Measurements from ENCODE around the gene CNTN4.

CNTN4 gene

GRCh38 chr3:3013317-3014052, 914.8 kb downstream of the CNTN4 start:
- no peaks in the 10 kb centered on the region for H3K79me2 ChIP-seq (ENCODE audit: insufficient read depth, low read length)
- H3K4me1 ChIP-seq (ENCODE audit: insufficient read depth, low read length), result no peaks in the 10 kb centered on the region
- DNase-seq (no peak), ATAC-seq (ENCODE audit: insufficient read depth, low read depth) (no peak)
- H3K27me3 ChIP-seq (ENCODE audit: insufficient read depth, low read length, poor library complexity), result no peaks in the 10 kb centered on the region
- no peaks in the 10 kb centered on the region for H3K9me3 ChIP-seq (ENCODE audit: insufficient read depth, low read length, severe bottlenecking)
- TF ChIP-seq EZH2 (IDR thresholded peaks at IDR 0.05; ENCODE audit: borderline replicate concordance, low read depth, low read length, severe bottlenecking), result no peak
- no peak for TF ChIP-seq CTCF (IDR thresholded peaks at IDR 0.05; ENCODE audit: borderline replicate concordance, extremely low read depth, low read length, poor library complexity, severe bottlenecking)
- H3K4me2 ChIP-seq (ENCODE audit: insufficient read depth, low read length), result no peak overlapping the region
- H3K4me3 ChIP-seq (ENCODE audit: low read depth in 1 of 2, low read length in 2 of 2), result no peak overlapping the region
- no peaks in the 10 kb centered on the region for H3K36me3 ChIP-seq (ENCODE audit: insufficient read depth, low read length)
- H4K20me1 ChIP-seq (ENCODE audit: insufficient read depth, low read length), result no peaks in the 10 kb centered on the region
- no peak overlapping the region for H3K27ac ChIP-seq (ENCODE audit: low read length)
- no peak overlapping the region for H2AFZ ChIP-seq (ENCODE audit: low read depth, low read length)
- no peak overlapping the region for H3K9ac ChIP-seq (ENCODE audit: low read depth, low read length)

DNA sequence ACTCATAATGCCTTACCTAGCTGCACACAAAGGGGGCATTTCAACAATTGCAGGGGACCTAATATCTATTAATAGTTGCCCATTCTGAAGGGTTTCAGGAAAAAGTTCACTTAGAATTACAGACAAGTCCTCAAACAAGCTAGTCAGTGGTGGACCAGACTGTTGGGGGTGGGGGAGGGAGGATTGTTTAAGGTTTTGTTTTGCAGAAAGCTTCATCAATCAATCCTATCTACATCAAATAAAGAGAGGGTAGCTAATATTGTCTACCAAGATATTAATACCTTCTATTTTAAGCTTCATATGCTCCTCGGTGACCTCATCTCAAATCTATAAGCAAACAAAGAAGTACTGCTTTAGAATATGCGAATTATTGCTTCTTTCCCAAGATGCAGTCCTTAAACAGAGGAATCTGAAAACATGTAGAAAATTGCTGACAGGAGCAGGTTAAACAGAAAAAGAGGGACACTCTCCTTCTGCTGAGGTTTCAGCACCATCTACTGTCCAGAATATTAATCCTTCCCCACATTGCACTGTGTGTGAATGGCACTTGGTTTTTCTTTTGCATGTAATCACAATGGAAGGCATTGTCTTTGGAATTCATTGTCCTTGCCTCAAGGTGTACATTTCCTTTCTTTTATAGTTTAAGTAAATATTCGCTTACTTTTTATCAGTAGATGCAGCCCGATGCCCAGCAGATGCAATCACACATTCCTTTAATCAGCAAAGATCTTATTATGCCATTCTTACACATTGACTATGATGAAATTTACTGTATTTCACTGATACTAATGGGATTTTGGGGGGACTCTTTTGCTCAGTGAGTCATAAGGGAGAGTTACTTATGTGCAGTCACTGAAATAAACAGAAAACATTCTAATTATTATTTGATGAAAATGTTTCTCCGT, 916.8 kb downstream of the CNTN4 start:
- no peak for ATAC-seq (ENCODE audit: insufficient read depth, low read depth)

DNA sequence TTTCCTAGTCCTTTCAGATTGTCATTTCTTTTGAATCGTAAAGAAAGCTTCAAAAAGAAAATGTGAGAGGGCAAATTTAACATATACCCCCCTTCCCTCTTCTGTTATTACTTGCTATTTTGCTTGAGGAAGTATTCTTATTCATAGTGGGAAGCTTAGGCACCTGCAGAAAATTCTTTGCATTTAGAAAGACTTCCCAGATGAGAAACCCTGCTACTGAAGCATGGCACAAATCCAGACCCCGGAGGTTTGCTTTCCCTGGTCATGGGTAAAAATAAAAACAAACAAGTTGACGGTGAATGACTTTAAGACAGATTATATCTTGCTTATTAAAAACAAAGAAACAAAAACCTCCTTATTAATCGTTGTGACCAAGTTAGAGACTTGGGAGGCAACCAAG, 917.6 kb downstream of the CNTN4 start:
- no peak overlapping the region for H3K4me3 ChIP-seq (ENCODE audit: low read depth in 1 of 2, low read length in 2 of 2)
- no peak overlapping the region for H2AFZ ChIP-seq (ENCODE audit: low read depth, low read length)
- H3K79me2 ChIP-seq (ENCODE audit: insufficient read depth, low read length), result no peaks in the 10 kb centered on the region
- DNase-seq (no peak), ATAC-seq (ENCODE audit: insufficient read depth, low read depth) (no peak)
- no peaks in the 10 kb centered on the region for H3K4me1 ChIP-seq (ENCODE audit: insufficient read depth, low read length)
- no peak overlapping the region for H3K9ac ChIP-seq (ENCODE audit: low read depth, low read length)
- no peaks in the 10 kb centered on the region for H4K20me1 ChIP-seq (ENCODE audit: insufficient read depth, low read length)
- no peak overlapping the region for H3K27ac ChIP-seq (ENCODE audit: low read length)
- H3K36me3 ChIP-seq (ENCODE audit: insufficient read depth, low read length), result no peaks in the 10 kb centered on the region
- no peaks in the 10 kb centered on the region for H3K9me3 ChIP-seq (ENCODE audit: insufficient read depth, low read length, severe bottlenecking)
- TF ChIP-seq CTCF (IDR thresholded peaks at IDR 0.05; ENCODE audit: borderline replicate concordance, extremely low read depth, low read length, poor library complexity, severe bottlenecking) (no peak), EZH2 (IDR thresholded peaks at IDR 0.05; ENCODE audit: borderline replicate concordance, low read depth, low read length, severe bottlenecking) (no peak)
- H3K27me3 ChIP-seq (ENCODE audit: insufficient read depth, low read length, poor library complexity), result no peaks in the 10 kb centered on the region
- H3K4me2 ChIP-seq (ENCODE audit: insufficient read depth, low read length), result no peak overlapping the region

More for the DNA sequence above, 916.8 kb downstream of the CNTN4 start:
- DNase-seq, result no peak
- Histone ChIP-seq H3K79me2 (ENCODE audit: insufficient read depth, low read length) (no peaks in the 10 kb centered on the region), H3K4me2 (ENCODE audit: insufficient read depth, low read length) (no peak overlapping the region), H3K27me3 (ENCODE audit: insufficient read depth, low read length, poor library complexity) (no peaks in the 10 kb centered on the region), H3K4me3 (ENCODE audit: low read depth in 1 of 2, low read length in 2 of 2) (no peak overlapping the region), H4K20me1 (ENCODE audit: insufficient read depth, low read length) (no peaks in the 10 kb centered on the region), H3K9me3 (ENCODE audit: insufficient read depth, low read length, severe bottlenecking) (no peaks in the 10 kb centered on the region), H3K36me3 (ENCODE audit: insufficient read depth, low read length) (no peaks in the 10 kb centered on the region), H3K9ac (ENCODE audit: low read depth, low read length) (no peak overlapping the region), H2AFZ (ENCODE audit: low read depth, low read length) (no peak overlapping the region), H3K4me1 (ENCODE audit: insufficient read depth, low read length) (no peaks in the 10 kb centered on the region), H3K27ac (ENCODE audit: low read length) (no peak overlapping the region)
- TF ChIP-seq CTCF (IDR thresholded peaks at IDR 0.05; ENCODE audit: borderline replicate concordance, extremely low read depth, low read length, poor library complexity, severe bottlenecking) (peak; percentile 54), EZH2 (IDR thresholded peaks at IDR 0.05; ENCODE audit: borderline replicate concordance, low read depth, low read length, severe bottlenecking) (no peak)

Data from DND-41 (cell line).